Epithelial cell of esophagus (primary cell): ENCODE results near the gene RAD9A.

Experiments
- DNase-seq: peaks from one replicate; pipeline ENCODE4 v3.0.0; 2010; ENCODE audit warnings: low read depth
- H3K4me3 ChIP-seq: 2 replicates; pipeline ENCODE4 v1.5.1; 2011; ENCODE audit warnings: mild to moderate bottlenecking, low read length, control low read depth
- TF ChIP-seq, protein P1 (sequence below): IDR thresholded peaks from 2 replicates; pipeline ENCODE4 v1.5.1; 2011; ENCODE audit warnings: low read depth, mild to moderate bottlenecking, low read length, control low read depth, inconsistent platforms; ENCODE audit not compliant: insufficient read depth; ENCODE audit errors: missing control alignments

Gene RAD9A

DNA sequence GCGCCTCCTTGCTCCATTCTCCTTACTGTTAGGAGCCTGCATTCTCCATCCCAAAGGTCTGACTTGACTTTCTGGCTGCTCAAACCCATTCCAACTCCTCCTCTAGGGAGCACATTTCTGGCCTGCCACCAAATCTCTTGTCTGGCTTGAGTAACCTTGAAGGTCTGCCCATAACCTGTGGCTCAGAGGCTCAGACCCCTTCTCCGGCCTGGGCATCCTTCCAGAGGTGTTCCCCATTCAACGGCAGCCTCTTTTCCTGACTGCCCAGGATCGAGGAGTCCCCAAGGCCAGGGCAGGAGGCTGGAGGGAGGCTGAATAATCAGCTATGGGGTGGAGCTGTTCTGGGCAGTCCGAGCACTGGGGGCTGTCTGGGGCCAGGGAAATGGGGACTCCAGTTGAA lies 2.2 kb downstream of the RAD9A start:
- no peak overlapping the region for H3K4me3 ChIP-seq
- DNase-seq: no peak
- TF ChIP-seq, protein P1, sequence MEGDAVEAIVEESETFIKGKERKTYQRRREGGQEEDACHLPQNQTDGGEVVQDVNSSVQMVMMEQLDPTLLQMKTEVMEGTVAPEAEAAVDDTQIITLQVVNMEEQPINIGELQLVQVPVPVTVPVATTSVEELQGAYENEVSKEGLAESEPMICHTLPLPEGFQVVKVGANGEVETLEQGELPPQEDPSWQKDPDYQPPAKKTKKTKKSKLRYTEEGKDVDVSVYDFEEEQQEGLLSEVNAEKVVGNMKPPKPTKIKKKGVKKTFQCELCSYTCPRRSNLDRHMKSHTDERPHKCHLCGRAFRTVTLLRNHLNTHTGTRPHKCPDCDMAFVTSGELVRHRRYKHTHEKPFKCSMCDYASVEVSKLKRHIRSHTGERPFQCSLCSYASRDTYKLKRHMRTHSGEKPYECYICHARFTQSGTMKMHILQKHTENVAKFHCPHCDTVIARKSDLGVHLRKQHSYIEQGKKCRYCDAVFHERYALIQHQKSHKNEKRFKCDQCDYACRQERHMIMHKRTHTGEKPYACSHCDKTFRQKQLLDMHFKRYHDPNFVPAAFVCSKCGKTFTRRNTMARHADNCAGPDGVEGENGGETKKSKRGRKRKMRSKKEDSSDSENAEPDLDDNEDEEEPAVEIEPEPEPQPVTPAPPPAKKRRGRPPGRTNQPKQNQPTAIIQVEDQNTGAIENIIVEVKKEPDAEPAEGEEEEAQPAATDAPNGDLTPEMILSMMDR: no peak

DNA sequence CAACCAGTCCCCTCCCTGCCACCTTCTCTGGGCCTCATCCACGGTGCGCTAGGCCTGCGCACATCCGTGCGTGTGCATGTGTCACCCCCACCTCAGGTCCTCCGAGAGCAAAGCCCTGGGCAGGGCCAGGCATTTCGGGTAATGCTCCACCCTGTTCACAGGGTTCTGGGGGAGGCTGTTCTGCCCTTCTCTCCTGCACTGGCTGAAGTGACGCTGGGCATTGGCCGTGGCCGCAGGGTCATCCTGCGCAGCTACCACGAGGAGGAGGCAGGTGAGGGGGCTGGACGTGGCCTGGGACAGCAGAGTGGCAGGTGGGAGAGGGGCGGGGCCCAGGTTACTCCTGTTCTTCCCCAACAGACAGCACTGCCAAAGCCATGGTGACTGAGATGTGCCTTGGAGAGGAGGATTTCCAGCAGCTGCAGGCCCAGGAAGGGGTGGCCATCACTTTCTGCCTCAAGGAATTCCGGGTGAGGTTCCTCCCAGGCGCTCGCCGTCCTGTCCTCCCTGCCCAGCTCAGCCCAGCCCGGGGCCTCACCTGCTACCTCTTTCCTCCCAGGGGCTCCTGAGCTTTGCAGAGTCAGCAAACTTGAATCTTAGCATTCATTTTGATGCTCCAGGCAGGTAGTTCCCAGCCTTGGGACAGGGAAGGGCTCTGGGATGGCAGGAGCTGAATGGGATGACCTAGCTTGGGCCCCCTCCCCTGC lies 3.9 kb downstream of the RAD9A start:
- DNase-seq: no peak
- TF ChIP-seq, protein P1: no peak
- no peak overlapping the region for H3K4me3 ChIP-seq

DNA sequence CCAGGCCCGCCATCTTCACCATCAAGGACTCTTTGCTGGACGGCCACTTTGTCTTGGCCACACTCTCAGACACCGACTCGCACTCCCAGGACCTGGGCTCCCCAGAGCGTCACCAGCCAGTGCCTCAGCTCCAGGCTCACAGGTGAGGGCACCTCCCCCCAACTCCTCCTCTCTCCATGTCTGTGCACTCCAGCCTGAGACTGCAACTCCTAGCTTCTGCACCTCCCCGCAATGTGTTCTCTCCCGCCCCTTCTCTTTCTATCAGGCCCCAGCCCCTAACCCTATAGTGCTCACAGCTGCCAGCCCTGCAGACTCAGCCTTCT lies 4.4 kb downstream of the RAD9A start:
- TF ChIP-seq, protein P1: no peak
- H3K4me3 ChIP-seq: no peak overlapping the region
- DNase-seq: no peak

DNA sequence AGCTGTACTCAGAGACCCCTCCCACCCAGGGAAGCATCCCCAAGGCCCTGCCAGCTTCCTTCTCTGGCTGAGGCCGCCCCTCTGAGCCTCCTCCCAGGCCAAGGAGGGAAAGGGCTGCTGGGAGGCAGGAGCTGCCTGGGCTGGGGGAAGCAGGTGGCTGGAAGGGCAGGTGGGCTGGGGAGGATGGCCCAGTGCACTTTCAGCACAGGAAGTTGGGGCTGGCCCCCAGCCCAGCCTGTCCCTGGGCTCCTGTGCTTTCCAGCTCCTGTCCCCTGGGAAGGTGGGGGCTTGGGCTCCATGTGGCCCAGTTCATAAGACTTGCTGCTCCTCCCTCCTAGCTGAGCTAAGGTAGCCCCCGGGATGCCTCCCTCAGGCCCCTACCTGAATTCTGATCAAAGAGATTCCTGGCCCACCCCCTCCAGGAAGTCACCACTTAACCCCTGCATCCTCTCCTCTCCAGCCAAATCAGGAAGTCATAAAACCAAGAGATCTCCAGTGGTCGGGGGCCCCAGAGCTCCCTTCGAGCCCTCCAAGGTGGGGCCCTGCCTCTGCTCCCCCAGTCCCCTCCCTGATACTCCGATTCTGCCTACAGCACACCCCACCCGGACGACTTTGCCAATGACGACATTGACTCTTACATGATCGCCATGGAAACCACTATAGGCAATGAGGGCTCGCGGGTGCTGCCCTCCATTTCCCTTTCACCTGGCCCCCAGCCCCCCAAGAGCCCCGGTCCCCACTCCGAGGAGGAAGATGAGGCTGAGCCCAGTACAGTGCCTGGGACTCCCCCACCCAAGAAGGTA lies 5.0 kb downstream of the RAD9A start:
- no peak overlapping the region for H3K4me3 ChIP-seq
- TF ChIP-seq, protein P1: no peak
- DNase-seq: no peak

DNA sequence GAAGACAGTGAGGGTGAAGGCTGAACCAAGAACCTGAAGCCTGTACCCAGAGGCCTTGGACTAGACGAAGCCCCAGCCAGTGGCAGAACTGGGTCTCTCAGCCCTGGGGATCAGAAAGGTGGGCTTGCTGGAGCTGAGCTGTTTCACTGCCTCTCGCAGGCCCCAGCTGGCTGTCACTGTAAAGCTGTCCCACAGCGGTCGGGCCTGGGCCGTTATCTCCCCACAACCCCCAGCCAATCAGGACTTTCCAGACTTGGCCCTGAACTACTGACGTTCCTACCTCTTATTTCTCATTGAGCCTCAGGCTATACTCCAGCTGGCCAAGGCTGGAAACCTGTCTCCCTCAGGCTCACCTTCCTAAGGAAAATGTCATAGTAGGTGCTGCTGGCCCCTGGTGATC lies 5.8 kb downstream of the RAD9A start:
- no peak overlapping the region for H3K4me3 ChIP-seq
- TF ChIP-seq, protein P1: no peak
- no peak for DNase-seq

DNA sequence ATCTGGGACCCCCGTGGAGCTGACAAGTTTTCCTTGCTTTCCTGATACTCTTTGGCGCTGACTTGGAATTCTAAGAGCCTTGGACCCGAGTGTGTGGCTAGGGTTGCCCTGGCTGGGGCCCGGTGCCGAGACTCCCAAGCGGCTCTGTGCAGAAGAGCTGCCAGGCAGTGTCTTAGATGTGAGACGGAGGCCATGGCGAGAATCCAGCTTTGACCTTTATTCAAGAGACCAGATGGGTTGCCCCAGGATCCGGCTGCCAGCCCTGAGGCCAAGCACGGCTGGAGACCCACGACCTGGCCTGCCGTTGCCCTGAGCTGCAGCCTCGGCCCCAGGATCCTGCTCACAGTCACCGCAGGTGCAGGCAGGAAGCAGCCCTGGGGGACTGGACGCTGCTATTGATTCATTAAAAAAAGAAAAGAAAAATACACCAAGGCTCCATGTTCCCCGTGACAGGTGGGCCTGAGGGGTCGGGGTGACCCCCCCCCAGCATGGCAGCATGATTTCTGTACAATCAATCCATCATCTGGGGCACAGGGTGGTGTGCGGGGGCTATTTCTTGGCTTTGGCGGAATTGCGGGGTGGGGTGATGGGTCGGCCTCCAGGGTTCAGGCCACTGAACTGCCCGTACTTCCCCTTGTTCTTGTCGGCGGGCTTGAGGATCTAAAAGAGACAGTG lies 6.3 kb downstream of the RAD9A start:
- DNase-seq: no peak
- TF ChIP-seq, protein P1: no peak
- H3K4me3 ChIP-seq: no peak overlapping the region
